VCaP (cell line): ENCODE data around the gene IL36RN.

Source experiments
- H3K27ac ChIP-seq: fragments of 450-650 bp; 2 replicates; pipeline ENCODE4 v1.5.1; 2017
- CTCF ChIP-seq: fragments of 450-650 bp; conservative IDR thresholded peaks from 2 replicates; pipeline ENCODE4 v1.5.1; 2017; ENCODE audit warnings: mild to moderate bottlenecking, moderate library complexity

Gene IL36RN

GRCh38 chr2:113083296-113083695 lies 24.3 kb downstream of the IL36RN start:
- TF ChIP-seq CTCF, result no peak
- H3K27ac ChIP-seq, result no peak overlapping the region

GRCh38 chr2:113084249-113085000 lies 25.4 kb downstream of the IL36RN start:
- TF ChIP-seq CTCF, result peak; percentile 56
- H3K27ac ChIP-seq, result no peak overlapping the region

- no peak for TF ChIP-seq CTCF
- H3K27ac ChIP-seq, result no peak overlapping the region
Observed at GRCh38 chr2:113085542-113085941, 26.5 kb downstream of the IL36RN start.

- TF ChIP-seq CTCF, result no peak
- H3K27ac ChIP-seq, result no peak overlapping the region
Observed at GRCh38 chr2:113088213-113088992, 29.4 kb downstream of the IL36RN start.

DNA sequence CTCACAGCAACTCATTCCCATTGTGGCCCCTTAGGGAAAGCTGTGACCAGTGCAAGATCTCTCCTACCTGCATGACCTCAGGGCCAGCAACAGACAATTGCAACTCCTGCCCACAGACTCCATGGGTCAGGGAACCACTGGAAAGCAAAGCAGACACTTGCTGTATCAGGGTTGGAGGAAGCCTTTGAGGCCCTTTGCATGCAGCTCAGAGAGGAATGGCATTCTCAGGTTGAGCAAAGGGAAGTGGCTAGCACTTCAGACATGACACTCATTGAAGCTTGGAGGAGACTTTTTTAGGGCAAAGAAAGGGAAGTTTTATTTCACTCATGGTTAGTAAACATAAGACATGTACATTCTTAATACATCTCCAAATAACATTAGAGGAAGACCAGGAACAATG lies 30.9 kb downstream of the IL36RN start:
- H3K27ac ChIP-seq, result no peak overlapping the region
- no peak for TF ChIP-seq CTCF

GRCh38 chr2:113091231-113091896 lies 32.4 kb downstream of the IL36RN start:
- no peak for TF ChIP-seq CTCF
- H3K27ac ChIP-seq, result no peak overlapping the region
